ENCODE results near the gene TMEM231.
"Not testable (repeated sequence)": the region's sequence is repeated elsewhere in the genome, so short reads cannot be mapped to it uniquely, and the experiment has no call there.

DNA sequence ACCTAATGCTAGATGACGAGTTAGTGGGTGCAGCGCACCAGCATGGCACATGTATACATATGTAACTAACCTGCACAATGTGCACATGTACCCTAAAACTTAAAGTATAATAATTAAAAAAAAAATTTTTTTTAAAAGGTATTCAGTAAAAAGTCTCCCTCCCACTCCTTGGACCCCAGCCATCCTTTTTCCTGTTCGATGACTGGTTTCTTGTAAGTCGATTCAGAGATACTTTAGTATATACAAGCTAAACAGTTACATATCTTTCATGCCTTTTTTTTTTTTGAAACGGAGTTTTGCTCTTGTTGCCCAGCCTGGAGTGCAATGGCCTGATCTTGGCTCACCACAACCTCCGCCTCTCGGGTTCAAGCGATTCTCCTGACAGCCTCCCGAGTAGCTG lies 35.9 kb upstream of the TMEM231 start:
- not testable (repeated sequence) for TF ChIP-seq TAF1 (IDR thresholded peaks at IDR 0.05; ENCODE audit: control insufficient read depth, extremely low read depth, insufficient read depth, low read length, severe bottlenecking); HNRNPL (IDR thresholded peaks at IDR 0.05; ENCODE audit: low read depth, low read length); ARNT (IDR thresholded peaks at IDR 0.05); ELF4 (CRISPR knock-in tag; IDR thresholded peaks at IDR 0.05); MYC (IDR thresholded peaks at IDR 0.05; ENCODE audit: low read depth, low read length); MYC (CRISPR knock-in tag; IDR thresholded peaks at IDR 0.05; ENCODE audit: borderline replicate concordance, low read depth); SMAD3 (CRISPR knock-in tag; conservative IDR thresholded peaks at IDR 0.05)
